GM13977 (cell line): Measurements from ENCODE around the gene ABCC1.

ENCODE experiments used
- DNase-seq: peaks from one replicate; pipeline ENCODE4 v3.0.0; 2012; ENCODE audit warnings: low spot score
- in situ Hi-C: fragments of 300-500 bp; cut with MboI; formaldehyde crosslinking; loops from one replicate; pipeline ENCODE4 v1.12.0; 2022; ENCODE audit warnings: low sequenced_read_pairs, low pct_unique_long_range_greater_than_20kb, mixed read lengths, inconsistent platforms; ENCODE audit not compliant: unreplicated experiment
- TF ChIP-seq, protein P1 (sequence below): IDR thresholded peaks from 2 replicates; pipeline ENCODE4 v1.5.1; 2012; ENCODE audit warnings: mild to moderate bottlenecking, control low read depth; ENCODE audit not compliant: insufficient read depth; ENCODE audit errors: extremely low read depth, missing control alignments

ABCC1 gene

DNA sequence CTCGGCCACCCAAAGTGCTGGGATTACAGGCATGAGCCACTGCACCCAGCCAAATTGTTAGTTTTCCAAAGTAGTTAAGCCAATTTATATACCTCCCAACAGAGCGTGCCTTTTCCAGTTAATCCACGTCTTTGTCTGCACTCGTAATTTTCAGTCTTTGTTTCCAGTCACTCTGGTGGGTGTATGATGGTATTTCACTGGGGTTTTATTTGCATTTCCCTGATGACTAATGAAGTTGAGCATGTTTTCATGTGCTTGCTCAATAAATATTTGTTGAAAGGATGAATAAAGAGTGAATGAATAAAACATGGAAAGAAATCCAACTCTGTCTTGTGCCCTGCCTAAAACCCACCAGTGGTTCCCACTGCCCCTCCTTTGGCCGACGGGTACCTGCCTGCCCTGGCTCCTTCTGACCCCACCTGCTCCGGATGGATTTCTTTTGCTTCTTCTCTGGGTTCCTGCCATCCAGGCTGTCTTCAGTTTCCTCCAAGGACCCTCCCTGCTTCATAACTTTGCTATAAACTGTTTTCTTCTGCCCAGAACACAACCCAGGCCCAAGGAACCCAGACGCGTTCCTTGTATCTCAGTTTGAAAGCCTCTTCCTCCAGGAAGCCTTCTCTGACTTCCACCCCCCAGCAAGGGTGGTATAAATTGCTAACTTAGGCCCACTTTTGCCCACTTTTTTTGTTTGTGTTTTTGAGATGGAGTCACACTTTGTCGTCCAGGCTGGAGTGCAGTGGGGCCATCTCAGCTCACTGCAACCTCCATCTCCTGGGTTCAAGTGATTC is 3.0 kb upstream of the ABCC1 start:
- TF ChIP-seq, protein P1, sequence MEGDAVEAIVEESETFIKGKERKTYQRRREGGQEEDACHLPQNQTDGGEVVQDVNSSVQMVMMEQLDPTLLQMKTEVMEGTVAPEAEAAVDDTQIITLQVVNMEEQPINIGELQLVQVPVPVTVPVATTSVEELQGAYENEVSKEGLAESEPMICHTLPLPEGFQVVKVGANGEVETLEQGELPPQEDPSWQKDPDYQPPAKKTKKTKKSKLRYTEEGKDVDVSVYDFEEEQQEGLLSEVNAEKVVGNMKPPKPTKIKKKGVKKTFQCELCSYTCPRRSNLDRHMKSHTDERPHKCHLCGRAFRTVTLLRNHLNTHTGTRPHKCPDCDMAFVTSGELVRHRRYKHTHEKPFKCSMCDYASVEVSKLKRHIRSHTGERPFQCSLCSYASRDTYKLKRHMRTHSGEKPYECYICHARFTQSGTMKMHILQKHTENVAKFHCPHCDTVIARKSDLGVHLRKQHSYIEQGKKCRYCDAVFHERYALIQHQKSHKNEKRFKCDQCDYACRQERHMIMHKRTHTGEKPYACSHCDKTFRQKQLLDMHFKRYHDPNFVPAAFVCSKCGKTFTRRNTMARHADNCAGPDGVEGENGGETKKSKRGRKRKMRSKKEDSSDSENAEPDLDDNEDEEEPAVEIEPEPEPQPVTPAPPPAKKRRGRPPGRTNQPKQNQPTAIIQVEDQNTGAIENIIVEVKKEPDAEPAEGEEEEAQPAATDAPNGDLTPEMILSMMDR = no peak
- no peak for DNase-seq
- in situ Hi-C loops = no loop called here

DNA sequence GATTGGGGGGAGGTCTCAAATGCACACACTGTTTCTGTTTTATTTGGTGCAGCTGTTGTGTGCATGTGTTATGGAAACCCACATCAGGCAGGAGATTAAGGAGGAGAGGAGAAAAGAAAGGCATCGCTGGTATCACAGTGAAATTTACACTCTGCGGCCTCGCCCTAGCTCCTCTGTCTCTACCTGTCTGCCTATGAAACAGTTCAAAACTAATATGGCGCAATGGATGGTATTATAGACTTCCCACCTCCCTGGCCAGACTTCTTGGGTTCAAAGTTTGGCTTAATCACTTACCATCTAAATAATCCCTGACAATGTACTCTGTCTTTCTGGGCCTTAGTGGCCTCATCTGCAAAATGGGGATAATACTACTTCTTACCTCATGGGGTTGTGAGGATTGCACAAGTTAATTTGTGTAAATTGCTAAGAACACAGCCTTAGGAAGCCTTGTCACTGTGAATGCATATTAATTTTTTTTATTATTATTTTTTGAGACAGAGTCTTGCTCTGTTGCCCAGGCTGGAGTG is 1.4 kb upstream of the ABCC1 start:
- in situ Hi-C loops = no loop called here
- DNase-seq = no peak
- TF ChIP-seq, protein P1 = no peak

DNA sequence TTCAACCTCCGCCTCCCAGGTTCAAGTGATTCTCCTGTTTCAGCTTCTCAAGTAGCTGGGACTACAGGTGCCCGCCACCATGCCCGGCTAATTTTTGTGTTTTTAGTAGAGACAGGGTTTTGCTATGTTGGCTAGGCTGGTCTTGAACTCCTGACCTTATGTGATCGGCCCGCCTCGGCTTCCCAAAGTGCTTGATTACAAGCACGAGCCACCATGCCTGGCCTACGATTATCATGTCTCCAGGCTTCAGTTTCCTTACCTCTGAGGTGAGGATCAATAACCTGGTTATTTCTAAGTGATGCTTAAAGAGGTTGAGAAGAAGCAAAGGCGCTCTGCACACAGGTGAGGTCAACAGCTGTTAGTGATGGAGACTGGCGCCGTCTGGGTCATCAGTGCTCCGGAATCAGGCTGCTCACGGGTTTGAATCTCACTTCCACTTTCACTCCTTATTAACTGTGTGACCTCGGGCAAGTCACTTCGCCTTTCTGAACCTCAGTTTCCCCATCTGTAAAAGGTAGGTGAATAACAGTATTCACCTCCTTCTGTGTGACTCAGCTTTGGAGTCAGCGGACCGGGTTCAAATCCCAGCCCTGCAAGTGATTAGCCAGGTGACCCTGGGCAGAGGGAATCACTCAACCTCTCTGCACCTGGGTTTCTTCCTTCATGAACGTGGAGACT is 745 bp upstream of the ABCC1 start:
- DNase-seq = peak; percentile 67
- TF ChIP-seq, protein P1 = no peak
- in situ Hi-C loops = no loop called here

DNA sequence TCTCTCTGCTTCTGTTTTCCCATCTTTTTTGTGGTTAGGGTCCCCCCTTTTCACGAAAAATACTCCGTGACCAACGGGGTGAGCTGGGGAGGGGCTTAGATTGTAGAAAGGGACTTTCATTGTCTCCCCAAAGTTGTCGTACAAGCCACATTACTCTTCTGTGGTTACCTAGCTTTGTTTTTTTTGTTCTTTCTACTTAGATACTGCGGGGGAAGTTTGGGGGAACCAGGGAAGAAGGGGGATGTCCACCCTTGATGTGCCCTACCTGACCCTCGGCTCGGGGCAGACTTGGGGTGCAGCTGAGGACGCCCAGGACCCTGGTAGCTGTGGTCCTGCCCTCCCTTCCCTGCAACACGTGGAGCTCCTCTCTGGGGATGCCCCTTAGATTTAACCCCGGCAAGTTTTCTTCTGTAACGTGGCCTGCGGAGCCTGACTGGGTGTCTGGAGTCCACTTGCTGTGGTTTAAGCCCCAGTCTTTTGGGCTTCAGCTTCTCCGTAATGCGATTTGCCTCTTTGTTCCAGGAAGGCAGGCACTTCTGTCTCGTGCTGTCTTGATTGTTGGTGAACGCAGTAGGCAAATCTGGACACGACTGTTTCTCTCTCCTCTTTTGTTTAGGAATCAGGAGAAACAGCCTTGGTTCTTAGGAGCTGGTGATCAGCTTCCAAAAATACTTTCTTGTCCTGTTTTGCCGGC is 892 bp downstream of the ABCC1 start:
- DNase-seq = peak; percentile 73
- in situ Hi-C loops = no loop called here
- TF ChIP-seq, protein P1 = no peak

DNA sequence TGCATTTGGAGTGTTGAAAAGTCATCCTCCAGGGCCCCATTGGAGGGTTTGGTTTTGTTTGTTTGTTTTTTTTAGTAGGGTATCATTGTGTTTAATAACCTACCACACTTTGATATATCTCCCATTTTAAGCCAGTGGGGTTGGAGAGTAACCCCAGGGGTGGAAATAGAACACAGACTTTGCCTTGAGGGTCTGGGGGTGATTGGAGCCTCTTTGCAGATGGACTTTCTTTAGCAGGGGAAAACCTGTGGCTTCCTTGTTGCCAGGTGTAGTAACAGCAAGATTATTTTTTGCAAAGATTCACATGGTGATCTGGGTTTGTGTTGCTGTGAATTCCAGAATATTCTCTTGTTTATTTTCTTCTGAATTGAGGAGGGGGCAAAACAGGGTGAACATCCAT is 1.5 kb downstream of the ABCC1 start:
- no peak for DNase-seq
- in situ Hi-C loops = no loop called here
- TF ChIP-seq, protein P1 = no peak

DNA sequence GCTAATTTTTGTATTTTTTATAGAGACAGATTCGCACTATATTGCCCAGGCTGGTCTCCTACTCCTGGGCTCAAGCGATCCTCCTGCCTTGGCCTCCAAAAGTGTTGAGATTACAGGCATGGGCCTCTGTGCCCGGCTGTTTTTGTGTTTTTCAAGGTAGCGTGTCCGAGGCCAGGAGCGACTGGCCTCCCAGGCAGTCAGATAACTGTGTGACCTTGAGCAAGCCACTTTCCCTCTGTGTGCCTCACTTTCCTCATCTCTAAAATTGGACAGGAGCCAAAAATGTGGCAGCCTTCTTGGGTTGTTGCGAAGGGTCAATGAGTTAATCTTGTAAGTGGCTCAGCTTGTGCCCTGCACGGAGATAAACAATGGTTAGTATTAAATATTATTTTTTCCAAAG is 2.4 kb downstream of the ABCC1 start:
- in situ Hi-C loops = no loop called here
- TF ChIP-seq, protein P1 = no peak
- DNase-seq = no peak
